Measurements from ENCODE around the gene FOXN1. TPM values are rescaled to one million over a fixed set of nuclear protein-coding genes. Genes with fewer than 3 reads are reported as not detected.

FOXN1 gene
- total RNA-seq, 1 donor from 2014 or later: 14.8 TPM

GRCh38 chr17:28547623-28548416, 41.7 kb downstream of the FOXN1 start:
- peak; percentile 72 for ATAC-seq

GRCh38 chr17:28548417-28549130, 42.4 kb downstream of the FOXN1 start:
- no peak for ATAC-seq

GRCh38 chr17:28549236-28550132, 43.3 kb downstream of the FOXN1 start:
- ATAC-seq: no peak

GRCh38 chr17:28550858-28551257, 44.7 kb downstream of the FOXN1 start:
- ATAC-seq: no peak

GRCh38 chr17:28551421-28552175, 45.5 kb downstream of the FOXN1 start:
- peak; percentile 1 for ATAC-seq

- peak; percentile 85 for ATAC-seq
These were observed 46.2 kb downstream of the FOXN1 start, which contains the start of gene UNC119 for GRCh38 chr17:28552176-28552999. Gene UNC119 (minus strand): TSS chr17:28552624. CDS start chr17:28552557, 67 bp downstream.

- ATAC-seq: no peak
These were observed 46.9 kb downstream of the FOXN1 start for GRCh38 chr17:28553000-28553505.

- ATAC-seq: no peak
These were observed 48.4 kb downstream of the FOXN1 start for GRCh38 chr17:28554565-28554964.

GRCh38 chr17:28555022-28555421, 48.9 kb downstream of the FOXN1 start:
- ATAC-seq: no peak

GRCh38 chr17:28563475-28563874, 57.3 kb downstream of the FOXN1 start:
- ATAC-seq: peak; percentile 12

GRCh38 chr17:28567604-28568003, 61.5 kb downstream of the FOXN1 start:
- no peak for ATAC-seq

- ATAC-seq: no peak
These were observed 63.3 kb downstream of the FOXN1 start for GRCh38 chr17:28569446-28569845.

- peak; percentile 27 for ATAC-seq
These were observed 64.7 kb downstream of the FOXN1 start for GRCh38 chr17:28570716-28571360.

GRCh38 chr17:28571361-28572122, 65.4 kb downstream of the FOXN1 start, which contains the start of gene PIGS:
Gene PIGS (minus strand): TSS chr17:28571524. CDS start chr17:28571496, 28 bp downstream.
- peak; percentile 93 for ATAC-seq

- no peak for ATAC-seq
These were observed 66.3 kb downstream of the FOXN1 start for GRCh38 chr17:28572259-28573039.

GRCh38 chr17:28573040-28573380, 66.9 kb downstream of the FOXN1 start:
- ATAC-seq: no peak

- ATAC-seq: no peak
These were observed 67.4 kb downstream of the FOXN1 start for GRCh38 chr17:28573521-28573920.

GRCh38 chr17:28573966-28574480, 67.9 kb downstream of the FOXN1 start:
- no peak for ATAC-seq

Data from esophagus mucosa (tissue), 1 donor.